Myometrial cell (primary cell): ENCODE measurements around the gene RGPD6. TPM values are rescaled to one million over a fixed set of nuclear protein-coding genes. Genes with fewer than 3 reads are reported as not detected.

ENCODE experiments used
- total RNA-seq: library from RNA; depleted of rRNA; stranded (reverse); fragments of >200 nt; gene quantifications from 2 replicates; pipeline ENCODE4 v1.2.3, GENCODE V29; 2015

RGPD6 gene
- total RNA-seq: 9.2 and 23.4 TPM in 2 replicates

GRCh38 chr2:110576763-110577416 lies at the start of gene RGPD6:
RGPD6 (minus strand) TSS chr2:110577222; CDS start chr2:110577024, 198 bp downstream.

GRCh38 chr2:110472171-110473058 lies 104.6 kb downstream of the RGPD6 start, which contains the start of gene LIMS4:
LIMS4 (minus strand) TSS chr2:110472816; CDS start chr2:110472778, 38 bp downstream.

Other genes starting within 250 kb of the RGPD6 start
- gene LIMS4, start 104.4 kb downstream of the RGPD6 start, total RNA-seq: 2.3 and 8.0 TPM in 2 replicates
- gene BUB1, start 100.8 kb upstream of the RGPD6 start, total RNA-seq: 51.6 and 57.4 TPM in 2 replicates
- gene ACOXL, start 155.4 kb upstream of the RGPD6 start, total RNA-seq: not detected in 2 replicates